BE2C (cell line): ENCODE results near the gene PCGF1.
A peak's percentile ranks its signal among the peaks of the same experiment; 100 is the strongest.
"Not testable (repeated sequence)": the region's sequence is repeated elsewhere in the genome, so short reads cannot be mapped to it uniquely, and the experiment has no call there.

Source experiments
- DNase-seq: peaks from one replicate; pipeline ENCODE4 v3.0.0-alpha.2; 2020
- H3K27me3 ChIP-seq: fragments of 250-450 bp; sonication (Bioruptor Pico); 2 replicates; pipeline ENCODE4 v1.5.1; 2020; ENCODE audit warnings: mild to moderate bottlenecking
- H3K36me3 ChIP-seq: fragments of 250-450 bp; sonication (Bioruptor Pico); 2 replicates; pipeline ENCODE4 v1.5.1; 2020; ENCODE audit warnings: mild to moderate bottlenecking
- H3K4me1 ChIP-seq: fragments of 250-450 bp; sonication (Bioruptor Pico); 2 replicates; pipeline ENCODE4 v1.5.1; 2020
- H3K4me3 ChIP-seq: 2 replicates; pipeline ENCODE4 v1.5.1; 2011; ENCODE audit warnings: low read depth, low read length
- H3K9me3 ChIP-seq: fragments of 250-450 bp; sonication (Bioruptor Pico); 2 replicates; pipeline ENCODE4 v1.5.1; 2020
- CTCF ChIP-seq: IDR thresholded peaks from 2 replicates; pipeline ENCODE4 v1.5.1; 2012; ENCODE audit warnings: mild to moderate bottlenecking, low read depth, low read length

Gene PCGF1

GRCh38 chr2:74489906-74490305, 17.6 kb downstream of the PCGF1 start:
- TF ChIP-seq CTCF: no peak

GRCh38 chr2:74488643-74489481, 18.6 kb downstream of the PCGF1 start:
- Histone ChIP-seq H3K4me3 (no peak overlapping the region), H3K9me3 (no peaks in the 10 kb centered on the region), H3K27me3 (no peaks in the 10 kb centered on the region), H3K4me1 (no peaks in the 10 kb centered on the region), H3K36me3 (no peaks in the 10 kb centered on the region)
- TF ChIP-seq CTCF: no peak
- no peak for DNase-seq

More at GRCh38 chr2:74489906-74490305, 17.6 kb downstream of the PCGF1 start:
- H3K36me3 ChIP-seq: no peaks in the 10 kb centered on the region
- H3K27me3 ChIP-seq: no peaks in the 10 kb centered on the region
- no peaks in the 10 kb centered on the region for H3K4me1 ChIP-seq
- no peaks in the 10 kb centered on the region for H3K9me3 ChIP-seq
- H3K4me3 ChIP-seq: no peak overlapping the region
- no peak for DNase-seq

GRCh38 chr2:74486141-74486540, 21.4 kb downstream of the PCGF1 start:
- DNase-seq: no peak
- Histone ChIP-seq H3K36me3 (no peaks in the 10 kb centered on the region), H3K9me3 (no peaks in the 10 kb centered on the region), H3K4me1 (no peaks in the 10 kb centered on the region), H3K4me3 (no peak overlapping the region), H3K27me3 (no peaks in the 10 kb centered on the region)
- TF ChIP-seq CTCF: no peak

- H3K4me3 ChIP-seq: peak overlapping the region; percentile 79
- not testable (repeated sequence) for H3K4me1 ChIP-seq, H3K27me3 ChIP-seq, DNase-seq, H3K36me3 ChIP-seq, H3K9me3 ChIP-seq
Observed at GRCh38 chr2:74483675-74484164, 23.8 kb downstream of the PCGF1 start.

GRCh38 chr2:74482801-74483674, 24.5 kb downstream of the PCGF1 start, which contains the start of the genes CCDC142 and TTC31:
CCDC142 (minus strand) TSS chr2:74482998; CDS start chr2:74482837, 161 bp downstream.
TTC31 (plus strand) TSS chr2:74483081; CDS start chr2:74483096, 15 bp downstream.
- peak; percentile 88 for DNase-seq
- peak; percentile 72 for TF ChIP-seq CTCF
- H3K27me3 ChIP-seq: no peaks in the 10 kb centered on the region
- H3K4me3 ChIP-seq: peak within 1 kb of the TSS; percentile 79
- H3K4me1 ChIP-seq: no peaks in the 10 kb centered on the region
- H3K36me3 ChIP-seq: no peaks in the 10 kb centered on the region
- H3K9me3 ChIP-seq: no peaks in the 10 kb centered on the region

GRCh38 chr2:74481961-74482800, 25.3 kb downstream of the PCGF1 start:
- Histone ChIP-seq H3K4me3 (peak overlapping the region; percentile 79), H3K9me3 (no peaks in the 10 kb centered on the region), H3K27me3 (no peaks in the 10 kb centered on the region), H3K4me1 (no peaks in the 10 kb centered on the region), H3K36me3 (no peaks in the 10 kb centered on the region)
- TF ChIP-seq CTCF: no peak
- peak; percentile 28 for DNase-seq
